Effector CD4-positive, alpha-beta T cell (primary cell): ENCODE data around the gene FRMPD2.
"Not testable (repeated sequence)": the region's sequence is repeated elsewhere in the genome, so short reads cannot be mapped to it uniquely, and the experiment has no call there.

Source experiments
- DNase-seq: peaks from one replicate; pipeline ENCODE4 v3.0.0-alpha.2; 2020

Gene FRMPD2

DNA sequence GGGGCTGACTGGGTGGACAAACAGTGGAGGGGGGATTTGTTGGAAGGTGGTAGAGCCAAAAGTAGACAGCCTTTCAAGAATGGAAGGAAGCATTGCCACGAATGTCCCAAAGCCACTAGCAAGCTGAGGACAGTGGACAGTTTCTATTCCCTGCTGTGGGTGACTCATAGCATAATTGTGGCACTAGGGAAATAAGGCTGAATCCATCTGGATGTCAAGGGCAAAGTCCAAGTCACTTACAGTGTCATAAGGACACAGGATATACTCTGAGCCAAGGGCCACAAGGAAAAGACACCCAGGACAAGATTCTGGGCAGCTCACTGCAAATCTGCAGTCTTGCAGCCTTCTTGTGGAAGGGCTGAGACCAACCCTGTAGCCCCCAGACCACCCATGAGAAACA, 79.7 kb downstream of the FRMPD2 start:
- DNase-seq: no peak

DNA sequence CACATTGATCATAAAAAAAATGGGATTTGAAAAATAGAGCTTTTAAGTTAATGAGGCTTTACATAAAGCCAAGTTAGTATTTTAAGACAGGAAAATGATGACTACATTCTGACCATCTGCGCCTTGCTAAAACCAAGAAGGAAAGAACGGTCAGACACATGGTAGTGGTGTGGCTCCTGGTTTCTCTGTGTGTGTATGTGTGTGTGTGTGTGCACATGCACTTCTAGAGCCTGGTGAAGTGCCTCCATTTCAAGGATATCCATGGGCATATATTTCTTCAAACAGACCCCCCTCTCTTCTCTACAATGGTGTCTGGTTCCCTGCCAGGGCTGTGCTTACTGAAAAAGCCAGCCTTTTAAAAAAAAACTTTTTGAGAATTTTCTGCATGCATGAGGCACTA, 80.9 kb downstream of the FRMPD2 start:
- DNase-seq: no peak

DNA sequence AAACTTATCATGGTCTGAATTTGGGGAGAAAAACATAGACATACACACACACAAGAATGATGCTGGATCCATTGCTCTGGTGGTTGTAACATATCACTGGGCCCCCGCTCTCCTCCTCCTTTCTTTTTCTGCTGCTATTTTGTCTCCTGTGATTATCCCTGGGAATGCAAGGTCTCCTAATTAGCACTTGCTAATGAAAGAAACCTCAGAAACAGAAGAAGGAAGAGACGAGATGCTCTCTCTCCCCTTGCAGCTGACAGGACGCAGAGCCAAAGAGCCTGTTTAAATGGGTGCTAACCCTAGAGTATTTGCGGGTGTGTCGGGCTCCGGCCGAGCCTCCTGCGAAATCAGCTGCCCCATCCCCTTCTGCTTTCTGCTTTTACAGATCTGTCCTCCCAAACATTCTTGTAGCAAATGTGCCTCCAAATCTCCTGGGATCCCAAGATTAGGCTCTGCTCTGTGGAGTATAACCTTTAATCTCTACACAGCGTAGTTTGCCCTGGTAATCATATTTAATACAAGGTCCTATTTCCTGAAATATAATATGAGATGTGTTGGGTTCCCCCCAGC, 81.5 kb downstream of the FRMPD2 start:
- DNase-seq: no peak

DNA sequence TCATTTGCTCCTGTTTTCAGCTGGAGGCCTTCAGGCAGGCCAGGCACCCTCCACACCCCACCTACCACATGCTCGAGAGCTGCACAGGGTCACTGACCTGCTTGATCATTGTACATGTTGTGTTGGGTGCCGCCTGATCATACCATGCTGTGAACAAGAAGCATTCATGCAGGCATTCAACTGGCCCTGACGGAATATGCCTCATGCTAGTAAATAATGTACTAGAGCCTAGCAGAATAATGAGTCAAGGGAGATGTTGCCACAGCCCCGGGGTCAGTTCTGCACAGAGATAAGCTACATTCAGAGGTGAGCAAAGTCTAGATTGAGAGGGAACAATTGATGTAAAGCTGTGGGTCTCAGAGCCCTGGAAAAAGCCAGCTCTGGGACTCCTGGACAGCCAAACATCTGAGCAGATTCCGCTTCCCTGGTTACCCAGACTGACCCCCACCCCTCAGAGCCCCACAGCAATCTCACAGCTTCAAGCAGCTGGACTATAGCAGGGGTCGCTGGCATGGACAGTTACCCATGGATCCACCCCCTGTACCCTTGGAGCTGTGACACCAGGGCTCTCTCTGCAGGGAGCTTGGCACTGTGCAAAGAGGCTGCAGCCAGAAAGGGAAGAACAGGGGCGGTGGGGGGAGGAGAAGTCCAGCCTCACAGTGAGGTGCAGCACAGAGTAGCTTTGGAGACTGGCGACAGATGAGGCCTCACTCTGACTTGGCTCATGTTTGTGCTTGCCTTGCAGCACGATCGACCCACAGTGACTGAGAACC, 86.6 kb downstream of the FRMPD2 start:
- DNase-seq: no peak

DNA sequence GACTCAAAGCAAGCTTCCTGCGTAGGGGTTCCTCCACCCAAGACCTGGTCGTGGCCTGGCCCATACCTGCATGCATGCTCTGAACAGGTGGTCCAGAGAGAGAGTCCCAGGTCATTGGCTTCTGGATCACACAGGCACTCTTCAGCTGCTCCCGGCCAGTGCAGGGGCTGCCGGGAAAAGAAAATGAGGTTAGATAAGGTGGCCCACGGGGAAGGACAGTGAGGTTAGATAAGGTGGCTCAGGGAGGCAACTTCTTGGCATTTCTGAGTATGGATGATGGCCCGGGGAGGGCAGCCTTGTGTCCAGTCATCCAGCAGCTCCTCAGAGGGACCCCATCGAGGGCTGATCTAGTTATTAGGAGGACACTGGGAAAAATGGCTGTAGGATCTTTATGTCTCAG, 87.4 kb downstream of the FRMPD2 start:
- no peak for DNase-seq

DNA sequence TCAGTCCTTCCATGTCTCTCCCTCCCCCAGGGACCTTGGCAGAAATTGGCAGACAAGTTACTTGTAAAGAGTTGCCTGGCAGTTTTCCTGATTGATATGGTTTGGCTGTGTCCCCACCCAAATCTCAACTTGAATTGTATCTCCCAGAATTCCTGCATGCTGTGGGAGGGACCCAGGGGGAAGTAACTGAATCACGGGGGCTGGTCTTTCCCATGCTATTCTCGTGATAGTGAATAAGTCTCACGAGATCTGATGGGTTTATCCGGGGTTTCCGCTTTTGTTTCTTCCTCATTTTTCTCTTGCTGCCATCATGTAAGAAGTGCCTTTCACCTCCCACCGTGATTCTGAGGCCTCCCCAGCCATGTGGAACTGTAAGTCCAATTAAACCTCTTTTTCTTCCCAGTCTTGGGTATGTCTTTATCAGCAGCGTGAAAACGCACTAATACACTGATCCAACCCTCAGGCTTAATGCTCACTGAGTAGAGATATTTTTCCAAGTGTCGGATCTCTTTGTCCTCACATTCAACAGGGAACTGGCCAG, 88.2 kb downstream of the FRMPD2 start:
- DNase-seq: not testable (repeated sequence)

DNA sequence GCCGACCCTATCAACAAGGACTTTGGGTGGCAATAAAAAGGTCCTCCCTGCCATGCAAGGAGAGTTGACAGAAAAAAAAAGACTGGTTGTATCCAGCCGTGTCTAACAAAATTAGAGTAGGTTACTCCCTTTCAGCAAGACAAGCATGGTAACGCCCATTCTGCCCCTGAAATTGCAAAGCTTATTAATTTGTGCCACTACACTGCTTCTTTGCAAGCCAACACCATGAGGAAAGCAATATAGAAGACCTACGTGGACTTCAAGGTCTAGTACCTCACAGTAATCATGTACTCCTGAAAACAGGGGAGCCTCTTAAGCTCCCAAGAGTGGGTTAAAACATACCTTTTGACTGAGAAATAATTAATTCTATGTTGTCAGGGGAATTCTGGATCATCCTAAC, 90.3 kb downstream of the FRMPD2 start:
- DNase-seq: no peak

DNA sequence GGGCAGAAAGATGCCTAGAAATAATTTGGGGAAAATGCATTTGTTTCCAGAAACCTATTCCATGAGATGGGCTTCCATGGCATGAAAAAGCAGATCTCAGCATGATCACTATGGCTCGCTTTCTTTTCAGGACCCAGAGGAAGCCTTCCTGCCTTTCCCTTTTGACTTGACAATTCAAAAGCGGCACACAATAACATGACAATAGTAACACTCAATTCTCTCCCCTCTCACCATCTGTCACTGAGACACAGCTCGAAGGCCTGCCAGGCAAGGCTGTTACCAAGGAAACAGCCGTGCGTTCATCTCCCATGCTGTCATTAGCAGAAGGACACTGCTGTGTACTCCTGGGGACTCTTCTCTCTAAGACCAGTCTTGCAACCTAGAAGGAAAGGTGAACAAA, 101.8 kb downstream of the FRMPD2 start:
- DNase-seq: not testable (repeated sequence)

DNA sequence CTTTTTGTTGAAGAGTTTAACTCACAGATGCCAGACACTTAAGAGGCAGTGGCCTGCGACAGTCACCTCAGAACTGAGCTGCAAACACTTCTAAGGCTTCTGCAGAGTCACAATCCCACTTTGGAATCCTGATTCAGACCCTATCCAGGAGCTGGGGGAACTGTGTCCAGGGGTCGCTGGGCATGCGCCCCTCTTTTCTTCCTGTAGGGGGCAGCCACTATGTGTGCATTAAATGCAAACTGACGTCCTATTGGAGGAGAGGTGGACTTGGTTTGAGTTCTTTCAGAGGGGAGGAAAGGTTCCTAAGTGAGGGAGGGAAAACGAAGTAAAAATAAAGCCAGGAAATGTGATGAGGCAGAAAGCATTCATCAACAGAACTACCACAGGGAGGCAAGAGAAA, 113.8 kb downstream of the FRMPD2 start:
- not testable (repeated sequence) for DNase-seq

DNA sequence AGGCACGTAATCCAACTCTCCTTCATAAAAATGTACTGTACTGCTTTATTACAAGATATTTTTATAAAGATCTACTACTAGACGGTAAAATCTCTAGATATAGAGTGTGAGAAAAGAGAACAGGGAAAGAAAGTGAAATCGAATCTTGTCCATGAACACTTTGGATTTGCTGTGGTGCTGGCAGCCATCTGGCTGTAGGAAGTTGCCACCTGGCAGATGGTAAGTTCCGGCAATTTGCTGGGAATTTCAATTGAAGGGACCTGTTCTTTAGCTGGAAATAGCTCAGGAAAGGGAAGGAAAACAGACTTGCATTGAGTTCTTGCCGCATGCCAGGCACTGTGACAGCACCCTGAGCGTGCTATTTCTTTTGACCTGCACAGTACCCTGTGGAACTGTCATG, 114.3 kb downstream of the FRMPD2 start:
- DNase-seq: not testable (repeated sequence)

DNA sequence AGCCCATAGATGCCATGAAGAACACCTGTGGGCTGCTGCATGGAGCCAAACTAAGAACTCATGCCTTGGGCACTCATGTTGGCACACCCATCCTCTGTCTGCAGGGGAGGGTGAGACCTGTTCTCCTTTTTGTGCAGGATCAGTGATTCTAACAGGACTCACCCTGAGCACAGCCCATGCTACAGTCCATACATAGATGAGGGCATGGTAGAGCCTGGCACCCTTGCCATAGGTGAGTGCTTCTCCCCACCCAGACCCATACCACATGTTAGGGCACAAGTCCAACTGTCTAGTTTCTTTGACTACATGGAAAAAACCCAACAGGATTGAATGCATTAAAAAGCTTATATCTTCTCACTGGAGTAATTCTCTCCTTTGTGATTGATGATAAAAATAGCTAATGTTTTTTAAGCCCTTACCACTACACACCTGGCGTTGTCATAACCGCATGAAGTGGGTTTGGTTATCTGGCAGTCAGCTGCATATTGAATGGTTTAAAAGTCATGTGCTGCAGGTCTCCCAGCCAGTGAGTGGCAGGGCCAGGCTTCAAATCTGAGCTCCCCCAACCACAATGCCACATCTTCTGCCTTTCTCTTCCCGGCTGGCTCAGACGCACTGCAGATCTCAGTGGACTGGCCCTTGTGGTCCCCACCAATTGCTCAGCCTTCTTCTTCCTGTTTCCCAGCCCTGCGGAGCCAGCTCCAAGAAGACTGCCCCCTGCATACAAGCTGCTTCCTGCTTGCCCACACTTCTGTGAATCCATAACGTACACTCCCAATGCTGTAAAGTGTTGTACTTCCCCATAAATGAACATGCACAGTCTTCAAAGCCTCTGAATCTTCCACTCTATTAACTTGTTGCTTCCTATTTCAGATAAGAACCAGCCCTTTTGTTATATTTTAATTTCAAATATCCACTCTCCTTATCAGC, 120.0 kb downstream of the FRMPD2 start:
- not testable (repeated sequence) for DNase-seq

DNA sequence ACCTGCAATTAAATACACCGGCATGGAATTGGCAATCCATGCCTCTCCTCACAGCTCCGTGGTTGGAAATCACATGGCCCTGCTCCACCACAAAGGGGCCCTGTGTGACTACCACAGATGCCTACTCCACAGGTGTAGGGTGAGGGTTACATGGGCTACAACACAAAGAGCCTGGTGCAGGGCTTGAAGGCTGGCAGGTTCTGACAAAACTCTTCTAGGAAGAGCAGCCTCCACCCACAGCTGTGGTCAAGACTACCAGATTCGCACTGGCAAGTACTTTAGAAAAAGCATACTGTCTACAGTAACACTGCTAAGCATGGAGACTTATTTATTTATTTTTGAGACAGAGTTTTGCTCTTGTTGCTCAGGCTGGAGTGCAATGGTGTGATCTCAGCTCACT, 126.9 kb downstream of the FRMPD2 start:
- DNase-seq: not testable (repeated sequence)

DNA sequence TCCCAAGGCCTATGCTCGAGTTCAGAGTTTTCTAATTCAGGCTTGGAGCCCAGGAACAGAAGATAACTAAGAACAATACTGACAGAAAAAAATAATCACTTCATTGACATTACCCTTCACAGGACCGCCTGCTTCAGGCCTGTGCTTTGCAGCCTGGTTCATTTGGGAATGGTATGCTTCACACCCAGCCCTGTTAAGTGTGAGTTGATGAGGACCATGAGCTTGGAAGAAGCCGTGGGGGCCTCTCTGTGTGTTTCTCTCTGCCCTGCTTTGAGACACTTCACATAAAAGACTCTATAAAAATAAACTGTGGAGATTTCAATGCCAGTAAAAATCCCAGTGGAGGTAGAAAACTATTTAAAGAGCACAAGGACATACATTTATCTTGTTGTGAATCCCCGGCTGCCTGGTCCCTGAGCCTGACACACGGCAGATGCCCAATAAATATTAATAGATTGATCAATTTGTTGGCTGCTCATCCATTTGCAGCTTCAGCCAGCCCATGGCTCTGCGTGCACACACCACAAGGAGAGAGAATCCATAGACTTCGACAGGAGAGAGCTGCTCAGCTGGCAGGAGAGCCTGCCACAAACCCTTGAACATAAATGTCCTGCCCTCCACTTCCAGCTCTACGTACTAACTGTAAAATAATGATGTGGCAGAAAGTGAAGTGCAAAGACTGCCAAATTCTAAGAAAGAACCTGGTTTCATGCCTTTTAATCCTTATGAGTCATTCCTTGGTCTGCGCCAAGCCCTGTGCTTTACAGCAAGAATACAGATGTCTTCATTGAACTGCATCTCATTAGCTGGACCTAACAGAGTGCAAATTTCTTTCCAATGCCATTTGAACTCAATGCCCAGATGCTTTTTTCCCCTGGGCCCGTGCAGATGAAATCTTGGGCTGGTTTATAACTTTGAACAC, 130.5 kb downstream of the FRMPD2 start:
- DNase-seq: not testable (repeated sequence)

DNA sequence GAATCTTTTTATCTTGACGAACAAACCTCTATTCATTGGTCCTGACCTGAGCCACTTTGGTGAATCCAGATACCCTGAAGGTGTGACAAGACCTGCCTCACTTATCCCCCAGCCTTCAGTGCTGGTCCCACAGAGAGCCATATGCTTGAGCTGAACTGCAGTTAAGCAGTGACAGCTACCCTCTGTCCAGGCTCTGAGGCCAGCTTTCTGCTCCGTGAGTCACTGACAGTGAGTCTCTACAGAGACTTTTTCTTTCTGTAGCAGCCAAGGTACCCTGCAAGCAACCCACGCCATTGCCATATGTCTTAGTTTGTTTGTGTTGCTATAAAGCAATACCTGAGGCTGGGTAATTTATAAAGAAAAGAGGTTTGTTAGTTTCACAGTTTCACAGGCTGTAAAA, 133.5 kb downstream of the FRMPD2 start:
- not testable (repeated sequence) for DNase-seq

DNA sequence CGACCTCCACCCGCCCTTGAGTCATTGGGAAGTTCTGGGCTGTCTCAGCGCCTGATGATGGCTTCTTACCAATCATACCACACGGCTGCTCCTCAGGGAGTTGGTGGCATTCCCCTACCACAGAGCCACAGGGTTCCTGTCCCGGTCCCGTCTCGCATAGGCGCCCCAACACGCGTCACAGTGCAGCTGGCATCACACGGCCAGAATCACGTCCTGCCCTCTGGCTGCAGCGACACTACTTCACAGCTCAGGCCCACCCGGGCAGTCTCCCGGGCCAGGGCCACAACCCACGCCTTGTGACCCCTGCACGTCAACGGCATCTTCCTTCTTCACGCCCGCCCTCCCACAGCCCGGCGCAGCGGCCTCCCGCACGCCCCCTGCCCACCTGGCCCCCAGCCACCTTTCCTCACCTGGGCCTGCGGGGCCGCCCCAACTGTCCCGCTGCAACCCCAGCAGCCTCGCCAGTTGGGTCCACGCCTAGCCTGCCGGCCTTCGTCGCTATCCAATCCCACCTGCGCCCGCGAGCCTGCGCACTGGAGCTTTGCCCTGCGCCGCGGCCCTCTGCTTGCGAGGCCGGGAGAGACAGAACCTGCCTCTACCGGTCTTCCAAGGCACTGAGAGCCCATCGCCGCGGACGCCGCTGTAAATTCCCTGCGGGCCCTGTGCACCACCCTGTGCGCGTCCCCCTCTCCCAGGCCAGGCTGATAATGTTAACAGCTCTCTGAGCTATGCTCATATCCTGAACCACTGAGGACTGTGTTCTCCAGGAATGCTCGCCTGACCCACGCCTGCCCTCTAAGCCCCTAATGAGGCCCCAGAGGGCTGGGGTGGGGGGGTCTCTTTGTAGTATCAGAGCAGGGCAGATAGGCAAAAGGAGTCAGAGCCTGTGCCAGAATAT, 134.3 kb downstream of the FRMPD2 start:
- not testable (repeated sequence) for DNase-seq

DNA sequence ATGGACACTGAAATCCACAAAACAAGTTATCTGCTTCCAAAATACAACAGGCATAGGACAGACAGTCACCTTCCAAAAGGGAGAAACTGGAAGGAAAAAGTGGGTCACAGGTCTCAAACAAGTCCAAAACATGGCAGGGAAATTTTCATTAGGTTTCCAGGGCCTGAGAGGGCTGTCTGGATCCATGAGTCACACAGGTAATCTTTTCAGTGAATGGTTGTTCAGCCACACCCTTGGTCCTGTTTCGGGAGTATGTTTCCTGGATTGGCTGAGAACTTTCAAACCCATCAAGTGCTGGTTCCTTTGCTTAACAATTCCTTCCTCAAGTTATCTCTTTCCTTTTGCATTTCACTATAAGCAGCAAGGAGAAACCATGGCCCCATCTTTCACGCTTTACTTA, 145.5 kb downstream of the FRMPD2 start:
- DNase-seq: not testable (repeated sequence)

DNA sequence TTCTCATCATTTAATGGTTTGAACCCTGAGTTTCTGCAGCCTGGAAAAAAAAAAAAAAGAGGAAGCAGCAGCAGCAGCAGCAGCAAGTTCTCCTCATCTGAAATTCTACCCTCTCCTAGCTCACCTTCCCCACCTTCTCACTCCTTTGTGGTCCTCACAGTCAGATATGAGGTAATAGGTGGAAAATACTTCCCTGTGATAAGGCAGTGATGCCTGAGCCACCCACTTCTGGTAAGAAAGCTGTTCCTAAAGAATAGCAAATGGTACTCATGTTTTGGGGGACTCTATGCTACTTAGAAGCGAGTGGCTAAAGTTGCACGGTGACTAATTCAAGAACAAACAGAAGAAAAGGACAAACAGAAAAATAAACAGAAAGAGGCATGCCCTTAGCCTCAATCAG, 148.2 kb downstream of the FRMPD2 start:
- DNase-seq: not testable (repeated sequence)

DNA sequence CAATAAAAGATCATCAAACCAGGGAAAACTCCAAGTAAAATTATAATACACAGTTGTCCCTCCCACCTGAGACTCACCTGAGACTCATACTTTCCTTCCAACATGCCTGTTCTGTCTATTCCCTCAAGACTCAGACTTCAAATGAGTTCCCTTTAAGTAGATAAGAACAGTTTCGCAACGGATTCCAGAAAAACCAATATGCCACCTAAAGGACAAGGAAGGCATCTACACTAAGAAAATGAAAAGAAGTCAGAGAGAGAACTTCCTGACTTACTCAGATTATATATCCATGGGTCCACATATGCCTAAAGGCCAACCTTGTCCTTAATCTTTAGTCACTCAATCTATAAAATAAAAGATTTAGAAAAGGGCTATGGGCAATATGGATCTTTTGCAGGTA, 148.9 kb downstream of the FRMPD2 start:
- DNase-seq: not testable (repeated sequence)

DNA sequence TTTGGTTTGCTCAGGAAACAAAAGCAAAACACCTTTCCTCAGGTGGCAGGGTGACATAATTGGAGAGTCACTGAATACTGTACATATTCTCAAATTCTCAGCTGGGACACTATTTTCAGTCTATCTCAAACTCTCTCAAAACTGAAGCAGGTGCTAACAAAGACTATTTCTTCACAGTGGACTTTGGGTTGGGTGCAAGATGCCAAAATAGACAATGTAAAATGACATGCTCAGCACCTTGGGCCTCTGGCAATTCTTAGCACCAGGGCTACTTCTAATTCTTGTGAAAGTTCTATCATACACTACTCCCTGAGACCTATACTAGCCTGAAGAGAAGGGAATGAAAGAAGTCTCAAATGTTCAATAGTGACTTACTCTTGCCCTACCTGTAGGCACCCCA, 151.9 kb downstream of the FRMPD2 start:
- not testable (repeated sequence) for DNase-seq

DNA sequence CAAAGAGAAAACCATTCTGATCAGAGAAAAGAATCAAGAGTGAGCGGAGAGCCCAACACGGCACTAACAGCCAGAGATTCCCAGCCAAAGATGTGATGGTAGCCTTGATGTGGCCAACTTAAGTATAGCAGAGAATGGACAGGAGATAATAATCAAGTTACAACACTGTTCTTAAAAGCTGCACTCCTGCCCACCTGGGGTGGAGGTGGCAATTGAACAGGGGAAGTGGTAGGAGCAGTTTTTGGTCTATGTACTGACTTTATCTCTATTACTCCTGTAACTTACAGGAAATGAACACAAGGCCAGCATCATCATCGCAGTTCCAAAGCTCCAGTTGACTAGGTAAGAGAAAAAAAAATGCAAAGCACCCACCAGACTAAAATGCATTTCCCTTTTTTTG, 164.2 kb downstream of the FRMPD2 start:
- not testable (repeated sequence) for DNase-seq
